ENCODE measurements around the gene TOGARAM1.

Gene TOGARAM1

GRCh38 chr14:44940211-44940610 is 21.8 kb upstream of the TOGARAM1 start:
- CTCF ChIA-PET: no interaction called here
- POLR2A ChIA-PET: no interaction called here
- no peak for DNase-seq (ENCODE audit: extremely low spot score)
- TF ChIP-seq, protein P1, sequence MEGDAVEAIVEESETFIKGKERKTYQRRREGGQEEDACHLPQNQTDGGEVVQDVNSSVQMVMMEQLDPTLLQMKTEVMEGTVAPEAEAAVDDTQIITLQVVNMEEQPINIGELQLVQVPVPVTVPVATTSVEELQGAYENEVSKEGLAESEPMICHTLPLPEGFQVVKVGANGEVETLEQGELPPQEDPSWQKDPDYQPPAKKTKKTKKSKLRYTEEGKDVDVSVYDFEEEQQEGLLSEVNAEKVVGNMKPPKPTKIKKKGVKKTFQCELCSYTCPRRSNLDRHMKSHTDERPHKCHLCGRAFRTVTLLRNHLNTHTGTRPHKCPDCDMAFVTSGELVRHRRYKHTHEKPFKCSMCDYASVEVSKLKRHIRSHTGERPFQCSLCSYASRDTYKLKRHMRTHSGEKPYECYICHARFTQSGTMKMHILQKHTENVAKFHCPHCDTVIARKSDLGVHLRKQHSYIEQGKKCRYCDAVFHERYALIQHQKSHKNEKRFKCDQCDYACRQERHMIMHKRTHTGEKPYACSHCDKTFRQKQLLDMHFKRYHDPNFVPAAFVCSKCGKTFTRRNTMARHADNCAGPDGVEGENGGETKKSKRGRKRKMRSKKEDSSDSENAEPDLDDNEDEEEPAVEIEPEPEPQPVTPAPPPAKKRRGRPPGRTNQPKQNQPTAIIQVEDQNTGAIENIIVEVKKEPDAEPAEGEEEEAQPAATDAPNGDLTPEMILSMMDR (IDR thresholded peaks at IDR 0.05; ENCODE audit: control extremely low read depth, extremely low read depth, low read depth, missing control alignments): no peak

DNA sequence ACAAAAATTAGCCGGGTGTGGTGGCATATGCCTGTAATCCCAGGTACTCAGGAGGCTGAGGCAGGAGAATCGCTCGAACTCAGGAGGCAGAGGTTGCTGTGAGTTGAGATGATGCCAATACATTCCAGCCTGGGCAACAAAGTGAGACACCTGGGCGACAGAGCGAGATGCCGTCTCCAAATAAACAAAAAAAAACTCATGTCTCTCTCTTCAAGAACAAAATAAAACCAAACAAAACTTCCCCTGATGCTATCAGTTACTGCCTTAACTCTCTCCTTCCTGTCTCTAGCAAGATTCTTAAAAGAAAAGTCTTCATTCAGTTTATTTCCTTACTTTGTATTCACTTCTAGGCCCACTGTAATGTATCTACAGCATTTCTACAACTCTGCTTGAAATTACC is 21.0 kb upstream of the TOGARAM1 start:
- DNase-seq (ENCODE audit: extremely low spot score): no peak
- CTCF ChIA-PET: no interaction called here
- POLR2A ChIA-PET: no interaction called here
- TF ChIP-seq, protein P1 (IDR thresholded peaks at IDR 0.05; ENCODE audit: control extremely low read depth, extremely low read depth, low read depth, missing control alignments): no peak

GRCh38 chr14:44941591-44941990 is 20.4 kb upstream of the TOGARAM1 start:
- no peak for DNase-seq (ENCODE audit: extremely low spot score)
- ChIA-PET POLR2A (no interaction called here), CTCF (no interaction called here)
- TF ChIP-seq, protein P1 (IDR thresholded peaks at IDR 0.05; ENCODE audit: control extremely low read depth, extremely low read depth, low read depth, missing control alignments): no peak

GRCh38 chr14:44942436-44942835 is 19.6 kb upstream of the TOGARAM1 start:
- ChIA-PET CTCF (interaction anchor here (2.0 kb wide), 1 partner anchor 10 kb away, joined by 6 read pairs; no protein-coding TSS in a partner anchor), POLR2A (no interaction called here)
- no peak for DNase-seq (ENCODE audit: extremely low spot score)
- TF ChIP-seq, protein P1 (IDR thresholded peaks at IDR 0.05; ENCODE audit: control extremely low read depth, extremely low read depth, low read depth, missing control alignments): no peak

GRCh38 chr14:44944107-44944506 is 17.9 kb upstream of the TOGARAM1 start:
- no peak for DNase-seq (ENCODE audit: extremely low spot score)
- ChIA-PET CTCF (no interaction called here), POLR2A (no interaction called here)
- TF ChIP-seq, protein P1 (IDR thresholded peaks at IDR 0.05; ENCODE audit: control extremely low read depth, extremely low read depth, low read depth, missing control alignments): no peak

- TF ChIP-seq, protein P1 (IDR thresholded peaks at IDR 0.05; ENCODE audit: control extremely low read depth, extremely low read depth, low read depth, missing control alignments): no peak
- CTCF ChIA-PET: interaction anchor here (0.9 to 1.8 kb wide), 3 partner anchors 10 to 280 kb away, joined by 3 to 5 read pairs (median 4); partner anchors contain the start of genes KLHL28 and TOGARAM1
- POLR2A ChIA-PET: no interaction called here
- DNase-seq (ENCODE audit: extremely low spot score): no peak
Measured at GRCh38 chr14:44945264-44945663, 16.7 kb upstream of the TOGARAM1 start.

DNA sequence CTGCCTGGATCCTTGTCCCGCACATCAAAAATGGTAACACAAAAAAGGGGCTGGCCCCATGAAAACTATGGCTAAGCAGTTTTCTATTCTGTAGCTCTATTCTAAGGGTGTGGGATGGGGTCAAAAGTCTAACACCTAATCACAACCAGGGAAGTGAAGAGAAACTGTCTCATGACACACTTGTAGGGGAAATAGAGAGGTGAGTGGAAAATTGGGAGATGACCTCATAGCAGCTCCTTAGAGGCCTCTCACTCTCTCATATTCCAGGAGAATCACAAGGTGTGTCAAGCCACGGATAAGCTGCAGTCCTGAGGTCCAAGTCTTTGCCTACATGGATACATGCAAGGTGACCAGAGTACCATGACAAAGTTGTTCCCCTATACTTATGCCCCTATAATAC is 10.9 kb upstream of the TOGARAM1 start:
- ChIA-PET CTCF (interaction anchor here (1.0 kb wide), 1 partner anchor 15 kb away, joined by 3 read pairs; no protein-coding TSS in a partner anchor), POLR2A (no interaction called here)
- DNase-seq (ENCODE audit: extremely low spot score): no peak
- TF ChIP-seq, protein P1 (IDR thresholded peaks at IDR 0.05; ENCODE audit: control extremely low read depth, extremely low read depth, low read depth, missing control alignments): no peak

Data from GM10248 (cell line).